Measurements from ENCODE around the gene FAM171A1. TPM values are rescaled to one million over a fixed set of nuclear protein-coding genes. Genes with fewer than 3 reads are reported as not detected.

FAM171A1 gene
- total RNA-seq, 1 donor from 2014 or later: 27.7 TPM

- Histone ChIP-seq H3K36me3 (no peaks in the 10 kb centered on the region), H3K27ac (no peak overlapping the region), H3K4me3 (no peak overlapping the region), H3K9me3 (no peaks in the 10 kb centered on the region), H3K4me1 (no peaks in the 10 kb centered on the region), H3K27me3 (no peaks in the 10 kb centered on the region)
- DNase-seq (ENCODE audit: low spot score in 2 of 2): no peak
- intact Hi-C loops (cut with DNase I): no loop called here
- no peak for TF ChIP-seq CTCF (IDR thresholded peaks at IDR 0.05)
Measured at GRCh38 chr10:15231426-15231825, 139.7 kb downstream of the FAM171A1 start.

- H3K36me3 ChIP-seq: no peaks in the 10 kb centered on the region
- no peak overlapping the region for H3K4me3 ChIP-seq
- H3K27ac ChIP-seq: no peak overlapping the region
- H3K4me1 ChIP-seq: no peaks in the 10 kb centered on the region
- H3K9me3 ChIP-seq: no peaks in the 10 kb centered on the region
- TF ChIP-seq CTCF (IDR thresholded peaks at IDR 0.05): no peak
- H3K27me3 ChIP-seq: no peaks in the 10 kb centered on the region
- no peak for DNase-seq (ENCODE audit: low spot score in 2 of 2)
- intact Hi-C loops (cut with DNase I): no loop called here
Measured at GRCh38 chr10:15230257-15230656, 140.8 kb downstream of the FAM171A1 start.

GRCh38 chr10:15229268-15229667 lies 141.8 kb downstream of the FAM171A1 start:
- intact Hi-C loops (cut with DNase I): no loop called here
- DNase-seq (ENCODE audit: low spot score in 2 of 2): no peak
- Histone ChIP-seq H3K4me3 (no peak overlapping the region), H3K27me3 (no peaks in the 10 kb centered on the region), H3K9me3 (no peaks in the 10 kb centered on the region), H3K4me1 (no peaks in the 10 kb centered on the region), H3K36me3 (no peaks in the 10 kb centered on the region), H3K27ac (no peak overlapping the region)
- no peak for TF ChIP-seq CTCF (IDR thresholded peaks at IDR 0.05)

GRCh38 chr10:15228426-15228825 lies 142.7 kb downstream of the FAM171A1 start:
- no peak for DNase-seq (ENCODE audit: low spot score in 2 of 2)
- Histone ChIP-seq H3K4me1 (no peaks in the 10 kb centered on the region), H3K4me3 (no peak overlapping the region), H3K9me3 (no peaks in the 10 kb centered on the region), H3K36me3 (no peaks in the 10 kb centered on the region), H3K27ac (no peak overlapping the region), H3K27me3 (no peaks in the 10 kb centered on the region)
- intact Hi-C loops (cut with DNase I): no loop called here
- no peak for TF ChIP-seq CTCF (IDR thresholded peaks at IDR 0.05)

- H3K4me3 ChIP-seq: no peak overlapping the region
- no peak overlapping the region for H3K27ac ChIP-seq
- TF ChIP-seq CTCF (IDR thresholded peaks at IDR 0.05): no peak
- no peaks in the 10 kb centered on the region for H3K4me1 ChIP-seq
- H3K9me3 ChIP-seq: no peaks in the 10 kb centered on the region
- DNase-seq (ENCODE audit: low spot score in 2 of 2): no peak
- intact Hi-C loops (cut with DNase I): no loop called here
- H3K36me3 ChIP-seq: no peaks in the 10 kb centered on the region
- H3K27me3 ChIP-seq: no peaks in the 10 kb centered on the region
Measured at GRCh38 chr10:15227611-15228372, 143.3 kb downstream of the FAM171A1 start.

Measured in ascending aorta (tissue), 2 donors.